Caco-2 (cell line): Measurements from ENCODE around the gene MAP3K4. TPM values are rescaled to one million over a fixed set of nuclear protein-coding genes. Genes with fewer than 3 reads are reported as not detected.

ENCODE experiments used
- BruUV-seq: library from RNA; stranded (reverse); fragments of 400-500 nt; replicated peaks from 2 replicates; lab custom pipeline; 2021; lab: Mats Ljungman, UMichigan
- CTCF ChIA-PET: fragments of 300-600 bp; sonication (Branson Sonifier 250); formaldehyde crosslinking; loops from one replicate; lab custom pipeline; 2022; ENCODE audit warnings: antibody characterized with exemption; lab: Charles Lee
- POLR2A ChIA-PET: fragments of 300-600 bp; sonication (Branson Sonifier 250); formaldehyde crosslinking; loops from one replicate; lab custom pipeline; 2022; ENCODE audit warnings: antibody characterized with exemption; lab: Charles Lee
- DNase-seq, 2 experiments: peaks; one replicate each; pipeline versions ENCODE4 v3.0.0 to v3.0.0-alpha.2; 2020 to 2022
- H3K27me3 ChIP-seq: replicated peaks from 2 replicates; pipeline ENCODE4 v1.6.0; 2011; ENCODE audit warnings: low read length; ENCODE audit not compliant: control insufficient read depth, insufficient read depth
- H3K36me3 ChIP-seq: 2 replicates; pipeline ENCODE4 v1.5.1; 2011; ENCODE audit warnings: low read length; ENCODE audit not compliant: control insufficient read depth, insufficient read depth
- H3K4me1 ChIP-seq: fragments of 250-450 bp; sonication (Bioruptor Pico); 2 replicates; pipeline ENCODE4 v1.5.1; 2020; ENCODE audit warnings: mild to moderate bottlenecking
- H3K4me3 ChIP-seq: 2 replicates; pipeline ENCODE4 v1.5.1; 2011; ENCODE audit warnings: low read depth, mild to moderate bottlenecking, control low read depth, low read length
- H3K9me3 ChIP-seq: fragments of 250-450 bp; sonication (Bioruptor Pico); 2 replicates; pipeline ENCODE4 v1.5.1; 2020; ENCODE audit warnings: mild to moderate bottlenecking, moderate library complexity
- H3K27ac Mint-ChIP-seq: one replicate; pipeline ENCODE4 v1.8.0; 2022; ENCODE audit warnings: mixed read lengths; ENCODE audit not compliant: unreplicated experiment
- H3K27me3 Mint-ChIP-seq: one replicate; pipeline ENCODE4 v1.8.0; 2022; ENCODE audit warnings: mixed read lengths; ENCODE audit not compliant: insufficient read depth, unreplicated experiment
- H3K36me3 Mint-ChIP-seq: one replicate; pipeline ENCODE4 v1.8.0; 2022; ENCODE audit warnings: mild to moderate bottlenecking, mixed read lengths; ENCODE audit not compliant: insufficient read depth, unreplicated experiment
- H3K4me1 Mint-ChIP-seq: one replicate; pipeline ENCODE4 v1.8.0; 2022; ENCODE audit warnings: low read depth, mixed read lengths; ENCODE audit not compliant: unreplicated experiment
- H3K4me3 Mint-ChIP-seq: one replicate; pipeline ENCODE4 v1.8.0; 2022; ENCODE audit warnings: mild to moderate bottlenecking, moderate library complexity, mixed read lengths; ENCODE audit not compliant: unreplicated experiment
- H3K9me3 Mint-ChIP-seq: one replicate; pipeline ENCODE4 v1.8.0; 2022; ENCODE audit warnings: mixed read lengths; ENCODE audit not compliant: unreplicated experiment
- CTCF ChIP-seq, 2 experiments: fragments of 200-600 bp in 1 of 2; IDR thresholded peaks; 1 replicate in 1 of 2; 2 replicates in 1 of 2; pipeline versions ENCODE4 v1.5.1 to v1.8.0; 2011 to 2022; ENCODE audit warnings: antibody characterized with exemption in 1 of 2, control low read depth in 1 of 2, inconsistent platforms in 1 of 2, low read depth in 1 of 2, low read length in 1 of 2, mild to moderate bottlenecking in 1 of 2, moderate library complexity in 1 of 2; ENCODE audit not compliant: insufficient read depth in 1 of 2, severe bottlenecking in 1 of 2, unreplicated experiment in 1 of 2
- intact Hi-C: fragments of 100-400 bp; cut with micrococcal nuclease; formaldehyde crosslinking; loops from one replicate; pipeline ENCODE4 v1.10.0; 2022; ENCODE audit not compliant: unreplicated experiment
- total RNA-seq: library from RNA; stranded (reverse); gene quantifications from 2 replicates; pipeline ENCODE4 v1.2.3, GENCODE V29; 2022

MAP3K4 gene
- total RNA-seq, 1 experiment from 2014 or later: 34.3 TPM

GRCh38 chr6:161166176-161166575 lies 174.6 kb downstream of the MAP3K4 start:
- no peaks in the 10 kb centered on the region for H3K4me1 Mint-ChIP-seq

GRCh38 chr6:161166677-161167076 lies 175.1 kb downstream of the MAP3K4 start:
- H3K4me1 Mint-ChIP-seq: no peaks in the 10 kb centered on the region
- H3K4me1 ChIP-seq: no peaks in the 10 kb centered on the region
- no peak overlapping the region for H3K27ac Mint-ChIP-seq
- POLR2A ChIA-PET: no interaction called here
- H3K9me3 Mint-ChIP-seq: no peaks in the 10 kb centered on the region
- CTCF ChIA-PET: no interaction called here
- DNase-seq: no peak
- no peaks in the 10 kb centered on the region for H3K36me3 ChIP-seq
- no peaks in the 10 kb centered on the region for H3K27me3 ChIP-seq
- TF ChIP-seq CTCF (IDR thresholded peaks at IDR 0.05; ENCODE audit: insufficient read depth in 1 of 2, low read depth in 1 of 2, low read length in 1 of 2, severe bottlenecking in 1 of 2, unreplicated experiment in 1 of 2): no peak
- intact Hi-C loops: no loop called here
- no TSS peak for BruUV-seq
- no peak overlapping the region for H3K4me3 Mint-ChIP-seq
- peaks cover 4% of the 10 kb centered on the region for H3K36me3 Mint-ChIP-seq
- no peaks in the 10 kb centered on the region for H3K9me3 ChIP-seq
- no peak overlapping the region for H3K4me3 ChIP-seq
- no peaks in the 10 kb centered on the region for H3K27me3 Mint-ChIP-seq

More at GRCh38 chr6:161166176-161166575, 174.6 kb downstream of the MAP3K4 start:
- Histone ChIP-seq H3K27me3 (no peaks in the 10 kb centered on the region), H3K36me3 (no peaks in the 10 kb centered on the region), H3K4me3 (no peak overlapping the region), H3K9me3 (no peaks in the 10 kb centered on the region), H3K4me1 (no peaks in the 10 kb centered on the region)
- no peak for TF ChIP-seq CTCF (IDR thresholded peaks at IDR 0.05; ENCODE audit: insufficient read depth in 1 of 2, low read depth in 1 of 2, low read length in 1 of 2, severe bottlenecking in 1 of 2, unreplicated experiment in 1 of 2)
- ChIA-PET CTCF (no interaction called here), POLR2A (no interaction called here)
- Mint-ChIP-seq H3K36me3 (peaks cover 4% of the 10 kb centered on the region), H3K4me3 (no peak overlapping the region), H3K27ac (no peak overlapping the region), H3K9me3 (no peaks in the 10 kb centered on the region), H3K27me3 (no peaks in the 10 kb centered on the region)
- no peak for DNase-seq
- no TSS peak for BruUV-seq
- intact Hi-C loops: no loop called here
